Fibroblast of the conjunctiva (primary cell): ENCODE results near the gene AGPAT3.

ENCODE experiments used
- DNase-seq: peaks from one replicate; pipeline ENCODE4 v3.0.0-alpha.2; 2010; ENCODE audit warnings: low read depth

AGPAT3 gene

DNA sequence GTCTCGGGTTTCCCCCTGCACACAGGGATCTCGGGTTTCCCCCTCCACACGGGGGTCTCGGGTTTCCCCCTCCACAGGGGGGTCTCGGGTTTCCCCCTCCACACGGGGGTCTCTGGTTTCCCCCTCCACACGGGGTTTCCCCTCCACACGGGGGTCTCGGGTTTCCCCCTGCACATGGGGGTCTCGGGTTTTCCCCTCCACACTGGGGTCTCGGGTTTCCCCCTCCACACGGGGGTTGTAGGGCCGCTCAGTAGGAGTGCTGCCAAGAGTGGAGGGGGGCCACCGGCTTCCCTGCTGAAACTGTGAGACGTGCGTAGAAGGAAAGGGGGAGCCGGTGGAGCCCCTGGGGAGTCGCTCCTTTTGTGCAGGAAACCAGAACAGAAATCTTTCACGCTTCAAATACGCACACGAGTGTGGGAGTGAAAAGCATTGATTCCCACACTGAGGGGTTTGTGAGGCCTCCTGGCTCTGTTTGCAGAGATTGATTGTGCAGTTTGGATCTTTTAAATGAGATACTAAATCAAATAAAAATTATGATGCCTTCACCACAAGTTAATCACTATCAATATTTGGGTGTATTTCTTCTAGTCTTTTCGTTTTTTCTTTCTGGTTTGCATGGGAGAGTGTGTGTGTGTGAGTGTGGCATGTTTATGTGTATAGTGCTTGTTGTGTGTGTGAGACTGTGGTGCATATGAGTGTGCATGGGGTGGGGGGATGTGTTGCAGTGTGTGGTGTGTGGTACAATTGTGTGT lies 92.8 kb downstream of the AGPAT3 start:
- DNase-seq = no peak

DNA sequence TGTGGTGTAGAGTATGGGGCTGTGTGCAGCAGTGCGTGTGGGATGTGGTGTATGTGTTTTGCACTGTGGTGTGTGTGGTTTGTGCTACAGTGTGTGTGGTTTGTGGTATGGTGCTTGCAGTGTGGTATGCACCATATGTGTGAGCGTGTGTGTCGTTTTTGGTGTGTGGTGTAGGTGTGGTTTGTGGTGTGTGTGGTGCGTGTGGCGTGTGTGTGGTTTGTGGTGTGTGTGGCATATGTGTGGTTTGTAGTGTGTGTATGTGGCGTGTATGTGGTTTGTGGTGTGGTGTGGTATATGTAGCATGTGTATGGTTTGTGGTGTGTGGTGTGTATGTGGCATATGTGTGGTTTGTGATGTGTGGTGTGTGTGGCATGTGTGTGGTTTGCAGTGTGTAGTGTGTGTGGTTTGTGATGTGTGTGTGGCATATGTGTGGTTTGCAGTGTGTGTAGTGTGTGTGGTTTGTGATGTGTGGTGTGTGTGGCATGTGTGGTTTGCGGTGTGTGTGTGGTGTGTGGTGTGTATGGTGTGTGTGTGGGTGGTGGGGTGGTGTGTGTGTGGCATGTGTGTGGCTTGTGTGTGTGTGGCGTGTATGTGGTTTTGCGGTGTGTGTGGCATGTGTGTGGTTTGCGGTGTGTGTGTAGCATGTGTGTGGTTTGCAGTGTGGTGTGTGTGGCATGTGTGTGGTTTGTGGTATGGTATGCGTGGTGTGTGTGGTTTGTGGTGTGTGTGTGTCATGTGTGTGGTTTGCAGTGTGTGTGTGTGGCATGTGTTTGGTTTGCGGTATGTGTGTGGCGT lies 93.5 kb downstream of the AGPAT3 start:
- DNase-seq = no peak

DNA sequence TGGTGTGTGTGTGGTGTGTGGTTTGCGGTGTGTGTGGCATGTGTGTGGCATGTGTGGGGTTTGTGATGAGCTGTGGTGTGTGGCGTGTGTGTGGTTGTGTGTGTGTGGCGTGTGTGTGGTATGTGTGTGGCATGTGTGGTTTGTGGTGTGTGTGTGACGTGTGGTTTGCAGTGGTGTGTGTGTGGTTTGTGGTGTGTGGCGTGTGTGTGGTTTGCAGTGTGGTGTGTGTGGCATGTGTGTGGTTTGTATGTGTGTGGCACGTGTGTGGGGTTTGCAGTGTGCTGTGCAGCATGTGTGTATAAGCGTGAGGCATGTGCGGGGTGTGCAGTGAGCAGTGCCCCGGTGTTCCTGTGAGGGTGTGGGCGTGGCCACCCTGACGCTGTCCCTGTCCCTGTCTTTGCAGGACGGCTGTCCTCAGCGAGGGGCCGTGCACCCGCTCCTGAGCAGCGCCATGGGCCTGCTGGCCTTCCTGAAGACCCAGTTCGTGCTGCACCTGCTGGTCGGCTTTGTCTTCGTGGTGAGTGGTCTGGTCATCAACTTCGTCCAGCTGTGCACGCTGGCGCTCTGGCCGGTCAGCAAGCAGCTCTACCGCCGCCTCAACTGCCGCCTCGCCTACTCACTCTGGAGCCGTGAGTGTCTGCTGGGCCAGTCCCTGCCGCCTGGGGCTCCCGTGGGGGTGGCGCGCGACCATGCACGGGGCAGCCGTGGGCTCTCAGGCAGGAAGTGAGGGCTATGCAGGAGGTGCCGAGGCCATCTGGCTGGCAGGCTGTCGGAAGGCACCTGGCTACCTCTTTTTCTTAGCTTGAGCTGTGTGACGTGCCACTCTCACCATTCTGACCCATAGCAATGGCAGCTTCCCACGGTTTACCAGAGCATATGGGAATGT lies 94.5 kb downstream of the AGPAT3 start:
- no peak for DNase-seq

DNA sequence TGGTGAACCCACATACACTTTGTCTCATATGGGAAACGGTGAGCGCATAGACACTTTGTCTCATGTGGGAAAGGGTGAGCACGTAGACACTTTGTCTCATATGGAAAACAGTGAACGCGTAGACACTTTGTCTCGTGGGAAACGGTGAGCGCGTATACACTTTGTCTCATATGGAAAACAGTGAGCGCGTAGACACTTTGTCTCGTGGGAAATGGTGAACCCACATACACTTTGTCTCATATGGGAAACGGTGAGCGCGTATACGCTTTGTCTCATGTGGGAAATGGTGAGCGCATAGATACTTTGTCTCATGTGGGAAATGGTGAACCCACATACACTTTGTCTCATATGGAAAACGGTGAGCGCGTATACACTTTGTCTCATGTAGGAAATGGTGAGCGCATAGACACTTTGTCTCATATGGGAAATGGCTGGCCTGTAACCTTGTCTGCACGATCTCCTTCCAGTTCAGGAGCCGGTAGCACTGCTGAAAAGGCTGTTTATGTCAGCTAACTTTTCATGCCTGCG lies 96.4 kb downstream of the AGPAT3 start:
- no peak for DNase-seq

DNA sequence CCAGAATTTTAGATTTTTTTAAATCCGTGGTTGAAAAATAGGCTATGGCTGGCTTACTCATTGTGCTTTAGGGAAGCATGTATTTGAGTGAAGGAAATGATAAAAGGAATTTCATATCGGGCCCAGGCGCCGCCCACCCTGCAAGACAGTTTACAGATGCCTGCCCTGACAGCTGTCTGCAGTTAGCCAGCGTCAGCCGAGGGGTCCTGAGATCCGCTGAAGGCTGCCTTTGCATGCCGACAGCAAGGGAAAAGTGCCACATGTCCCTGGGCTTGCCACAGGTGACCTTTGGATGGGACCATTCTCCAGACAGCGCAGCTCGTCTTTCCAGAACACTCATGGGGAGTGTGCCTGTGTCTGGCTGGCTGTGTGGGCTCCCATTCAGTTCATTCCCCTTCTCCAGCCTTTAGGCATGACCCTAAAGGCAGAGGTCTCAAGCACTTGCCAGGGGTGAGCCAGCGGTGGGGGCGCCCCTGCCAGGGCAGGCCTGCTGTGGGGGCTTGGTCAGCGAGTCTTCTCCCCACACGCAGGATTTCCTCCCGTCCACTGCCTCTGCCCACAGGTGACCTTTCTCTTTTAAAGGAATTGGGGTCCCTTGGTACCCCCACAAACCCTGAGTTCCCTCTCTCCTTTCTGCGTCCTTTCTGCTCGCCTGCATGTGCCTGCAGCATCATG lies 101.0 kb downstream of the AGPAT3 start:
- DNase-seq = no peak

DNA sequence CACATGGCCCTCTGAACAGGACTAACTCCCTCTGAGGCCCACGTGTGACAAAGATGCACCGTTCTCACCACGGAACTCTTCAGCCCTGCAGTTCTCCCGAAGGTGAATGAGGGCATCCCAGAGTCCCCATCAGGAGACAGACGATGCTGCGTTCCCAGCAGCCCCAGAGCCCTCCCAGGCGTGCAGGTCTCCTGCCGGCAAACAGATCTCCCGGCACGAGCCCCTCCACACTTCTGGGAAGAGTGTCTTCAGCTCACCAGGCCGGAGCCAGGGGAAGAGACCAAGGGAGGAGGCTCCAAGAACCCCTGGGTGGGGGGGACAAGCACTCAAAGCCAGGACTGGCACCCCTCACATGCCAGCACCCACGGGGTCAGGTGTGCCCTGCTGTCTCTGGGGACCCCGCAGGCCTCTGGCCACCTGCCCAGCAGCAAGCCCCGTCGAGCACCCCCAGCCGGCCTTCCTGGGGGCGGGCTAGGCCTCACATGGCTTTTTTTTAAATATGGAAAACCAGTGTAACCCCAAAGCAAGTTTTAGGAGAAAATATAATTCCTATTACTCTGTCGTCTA lies 102.0 kb downstream of the AGPAT3 start:
- no peak for DNase-seq

DNA sequence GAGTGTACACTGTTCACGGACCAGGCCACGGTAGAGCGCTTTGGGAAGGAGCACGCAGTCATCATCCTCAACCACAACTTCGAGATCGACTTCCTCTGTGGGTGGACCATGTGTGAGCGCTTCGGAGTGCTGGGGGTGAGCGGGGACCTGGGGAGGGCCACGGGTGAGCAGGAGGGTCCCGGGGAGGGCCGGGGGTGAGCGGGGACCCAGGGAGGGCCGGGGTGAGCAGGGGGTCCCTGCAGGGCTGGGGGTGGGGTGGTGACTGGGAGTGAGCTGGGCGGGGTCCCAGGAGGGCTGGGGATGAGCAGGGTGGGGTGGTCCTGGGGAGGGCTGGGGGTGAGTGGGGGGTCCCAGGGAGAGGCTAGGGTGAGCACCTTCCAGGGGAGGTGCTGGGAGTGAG lies 103.0 kb downstream of the AGPAT3 start:
- DNase-seq = no peak

DNA sequence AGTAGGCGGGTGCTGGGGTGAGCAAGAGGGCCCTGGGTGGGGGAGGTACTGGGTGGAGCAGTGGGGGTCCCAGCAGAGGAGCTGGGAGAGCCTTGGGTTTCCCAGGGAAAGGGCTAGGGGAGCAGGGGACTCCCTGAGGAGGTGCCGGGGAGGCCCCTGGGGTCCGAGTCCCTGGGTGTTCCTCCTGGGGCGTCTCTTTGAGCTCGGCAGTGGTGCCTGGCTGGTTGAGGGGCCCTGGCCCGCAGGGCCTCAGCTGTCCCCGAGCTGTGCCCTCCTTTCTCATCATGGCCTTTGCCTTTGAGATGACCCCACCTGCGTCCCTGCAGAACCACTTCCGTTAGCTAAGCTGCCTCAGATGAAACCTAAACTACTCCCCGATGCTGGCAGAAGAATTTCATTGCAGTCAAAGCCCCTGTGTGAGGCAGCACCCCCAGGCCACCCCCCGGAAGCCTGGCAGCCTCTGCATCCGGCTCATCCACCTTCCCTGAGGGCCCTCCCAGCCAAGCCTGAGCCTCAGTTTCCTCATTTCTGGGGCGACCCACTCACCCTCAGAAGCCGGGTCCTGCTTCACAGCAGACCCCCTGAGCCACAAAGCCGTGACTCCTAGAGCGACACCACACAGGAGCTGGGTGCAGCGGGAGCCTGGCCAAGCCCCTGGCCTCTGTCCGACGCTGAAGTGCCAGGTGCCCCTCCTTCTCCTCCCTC lies 103.5 kb downstream of the AGPAT3 start:
- DNase-seq = no peak

DNA sequence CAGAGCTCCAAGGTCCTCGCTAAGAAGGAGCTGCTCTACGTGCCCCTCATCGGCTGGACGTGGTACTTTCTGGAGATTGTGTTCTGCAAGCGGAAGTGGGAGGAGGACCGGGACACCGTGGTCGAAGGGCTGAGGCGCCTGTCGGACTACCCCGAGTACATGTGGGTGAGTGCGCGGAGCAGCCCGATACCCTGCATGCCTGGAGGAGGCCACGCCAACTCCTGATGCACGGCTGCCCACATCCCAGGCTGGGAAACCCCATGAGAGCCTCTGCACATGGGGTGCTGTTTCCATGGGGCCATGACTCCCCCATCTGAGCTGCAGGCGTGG lies 104.1 kb downstream of the AGPAT3 start:
- no peak for DNase-seq

DNA sequence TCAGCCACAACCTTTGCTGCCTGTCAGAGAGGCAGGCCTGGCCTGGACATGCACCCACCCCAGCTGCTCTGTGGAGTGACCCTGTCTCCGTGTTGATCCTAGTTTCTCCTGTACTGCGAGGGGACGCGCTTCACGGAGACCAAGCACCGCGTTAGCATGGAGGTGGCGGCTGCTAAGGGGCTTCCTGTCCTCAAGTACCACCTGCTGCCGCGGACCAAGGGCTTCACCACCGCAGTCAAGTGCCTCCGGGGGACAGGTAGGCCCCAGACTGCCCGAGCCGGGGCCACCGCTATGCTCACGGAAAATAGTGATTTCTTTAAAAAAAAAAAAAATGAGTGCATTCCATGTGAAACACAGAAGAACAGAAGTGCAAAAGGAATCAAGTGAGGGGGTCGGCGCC lies 105.5 kb downstream of the AGPAT3 start:
- no peak for DNase-seq

DNA sequence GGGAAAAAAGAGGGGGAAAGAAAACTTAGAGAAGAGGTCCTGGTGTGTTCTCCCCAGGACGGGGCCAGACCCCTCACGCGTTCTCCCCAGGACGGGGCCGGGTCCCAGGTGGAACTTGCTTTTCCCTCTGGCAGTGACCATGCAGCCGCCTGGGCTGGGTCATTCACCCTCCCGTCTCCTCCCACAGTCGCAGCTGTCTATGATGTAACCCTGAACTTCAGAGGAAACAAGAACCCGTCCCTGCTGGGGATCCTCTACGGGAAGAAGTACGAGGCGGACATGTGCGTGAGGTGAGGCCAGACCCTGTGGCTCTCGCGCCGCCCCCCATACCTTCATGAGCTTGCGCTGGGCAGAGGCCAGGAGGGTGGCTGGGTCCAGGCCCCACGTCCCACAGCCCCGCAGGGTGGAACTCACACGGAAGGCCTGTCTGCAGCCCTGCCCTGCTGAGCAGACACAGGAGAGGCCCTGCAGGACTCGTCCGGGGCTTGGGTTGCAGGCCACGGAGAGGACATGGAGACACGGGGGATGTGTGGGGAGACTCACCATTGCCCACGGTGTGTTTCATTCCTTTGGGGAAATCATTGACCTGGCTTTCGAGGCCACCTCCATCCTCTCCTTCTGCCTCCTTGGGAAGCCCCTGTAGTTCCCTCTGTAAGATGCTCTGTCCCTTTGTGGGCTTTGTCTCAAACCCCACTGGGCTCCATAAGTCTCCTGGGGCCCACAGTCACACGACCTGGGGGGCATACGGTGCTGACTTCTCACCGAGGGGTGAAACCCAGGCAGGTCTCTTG lies 106.4 kb downstream of the AGPAT3 start:
- DNase-seq = no peak

DNA sequence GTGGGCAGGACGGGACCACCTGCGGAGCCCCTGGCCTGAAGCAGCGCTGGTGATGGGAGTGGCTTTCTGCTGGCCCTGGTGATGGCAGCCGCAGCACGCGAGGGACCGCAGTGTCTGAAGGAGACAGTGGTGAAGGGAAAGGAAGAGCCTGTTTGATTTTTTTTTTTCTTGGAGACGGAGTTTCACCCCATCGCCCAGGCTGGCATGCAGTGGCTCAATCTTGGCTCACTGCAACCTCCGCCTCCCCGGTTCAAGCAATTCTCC lies 106.9 kb downstream of the AGPAT3 start:
- DNase-seq = no peak

DNA sequence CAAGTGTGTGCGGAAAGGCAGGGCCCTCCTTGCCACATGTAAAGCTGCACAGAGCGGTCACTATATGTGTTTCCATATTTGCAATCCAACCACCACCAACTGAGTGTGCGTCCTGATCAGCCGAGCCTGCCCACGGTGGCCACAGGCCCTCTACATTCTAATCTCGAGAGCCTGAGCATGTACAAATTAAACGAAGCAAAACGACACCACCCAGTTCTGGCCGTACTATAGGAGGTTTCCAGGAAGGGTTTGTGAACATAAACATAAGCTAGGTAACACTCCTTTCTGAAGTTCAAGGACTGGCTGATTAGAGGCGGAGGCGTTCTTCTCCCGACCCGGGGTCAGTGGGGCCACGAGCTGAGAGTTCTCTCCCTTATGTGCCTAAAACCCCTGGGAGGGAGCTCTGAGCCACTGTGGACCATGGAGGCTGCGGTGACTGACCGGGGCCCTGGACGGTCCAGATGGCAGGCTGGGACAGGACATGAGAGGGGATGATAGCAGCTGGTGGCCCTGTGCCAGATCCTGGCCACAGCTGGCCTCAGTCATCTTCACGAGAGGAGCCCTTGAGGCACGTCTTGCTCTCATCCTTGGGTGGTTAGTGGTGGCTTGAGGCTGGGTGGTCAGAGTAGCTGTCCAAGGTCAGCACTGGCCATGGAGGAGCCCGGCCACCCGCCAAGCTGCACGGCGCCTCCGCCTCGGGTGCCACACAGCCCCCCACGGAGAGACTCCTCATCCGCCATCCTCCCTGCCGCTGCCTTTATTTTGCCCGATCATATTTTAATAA lies 108.0 kb downstream of the AGPAT3 start:
- no peak for DNase-seq

DNA sequence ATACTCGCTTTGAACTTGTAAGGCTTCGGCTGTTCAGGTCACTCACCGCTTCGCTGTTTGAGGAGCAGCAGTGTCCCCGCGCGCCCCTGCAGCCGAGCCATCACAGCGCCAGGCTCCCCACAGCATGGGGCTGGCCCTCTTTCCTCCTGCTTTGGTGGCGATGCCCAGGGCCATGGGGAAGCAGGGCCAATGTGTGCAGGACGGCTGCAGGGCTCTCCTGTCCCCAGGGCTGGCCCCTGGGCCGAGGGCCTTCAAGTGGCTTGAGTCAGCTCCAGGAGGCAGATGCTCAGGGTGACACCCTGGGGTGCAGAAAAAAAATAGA lies 108.6 kb downstream of the AGPAT3 start:
- no peak for DNase-seq

DNA sequence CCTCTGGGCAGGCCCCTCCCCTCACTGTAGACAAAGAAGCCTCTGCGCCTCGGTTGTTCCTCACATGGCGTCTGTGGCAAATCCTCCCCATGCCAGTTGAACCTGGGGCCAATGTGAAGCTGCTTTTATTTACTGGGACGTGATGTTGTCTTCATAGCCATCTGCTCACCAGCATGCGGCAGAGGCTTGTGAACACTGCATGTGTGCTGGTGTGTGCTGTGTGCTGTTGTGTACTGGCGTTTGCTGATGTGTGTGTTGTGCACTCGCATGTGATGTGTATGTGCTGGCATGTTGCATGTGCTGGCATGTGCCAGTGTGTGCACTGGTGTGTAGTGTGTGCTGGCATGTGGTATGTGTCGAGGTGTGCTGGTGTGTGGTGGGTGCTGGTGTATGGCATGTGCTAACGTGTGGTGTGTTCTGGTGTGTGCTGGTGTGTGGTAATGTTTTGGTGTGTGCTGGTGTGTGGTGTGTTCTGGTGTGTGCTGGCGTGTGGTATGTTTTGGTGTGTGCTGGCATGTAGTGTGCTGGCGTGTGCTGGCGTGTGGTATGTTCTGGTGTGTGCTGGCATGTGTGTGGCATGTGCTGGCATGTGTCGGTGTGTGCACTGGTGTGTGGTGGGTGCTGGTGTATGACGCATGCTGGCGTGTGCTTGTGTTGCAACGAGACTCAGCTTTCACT lies 109.9 kb downstream of the AGPAT3 start:
- DNase-seq = no peak

DNA sequence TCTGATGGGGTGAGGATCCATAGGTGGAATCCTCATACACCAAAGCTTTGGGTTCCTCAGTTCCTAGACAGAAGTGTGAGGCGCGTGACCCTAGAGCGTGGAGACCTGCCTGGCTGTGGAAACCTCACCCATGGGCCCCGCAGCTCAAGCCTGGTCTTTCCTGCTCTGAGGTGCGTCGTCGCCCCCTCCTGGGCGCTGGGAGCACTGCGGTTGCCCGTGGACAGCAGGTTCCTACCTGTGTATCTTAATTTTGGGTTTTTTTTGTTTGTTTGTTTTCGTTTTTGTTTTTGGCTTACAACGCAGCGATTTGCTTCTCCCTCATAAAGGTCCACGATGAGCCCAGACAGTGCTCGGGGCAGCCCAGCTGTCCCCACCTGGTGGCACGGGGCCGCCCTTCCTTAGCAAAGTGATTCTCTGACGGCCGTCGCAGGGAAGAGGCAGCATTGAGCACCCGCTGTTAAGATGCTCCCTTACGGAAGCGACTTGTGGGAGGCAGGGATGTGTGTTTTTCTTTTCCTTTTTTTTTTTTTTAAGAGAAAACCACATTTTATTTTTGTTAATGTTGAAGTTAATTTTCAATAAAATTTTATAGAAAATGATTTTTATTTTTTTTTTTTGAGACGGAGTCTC lies 110.6 kb downstream of the AGPAT3 start:
- peak; percentile 21 for DNase-seq

DNA sequence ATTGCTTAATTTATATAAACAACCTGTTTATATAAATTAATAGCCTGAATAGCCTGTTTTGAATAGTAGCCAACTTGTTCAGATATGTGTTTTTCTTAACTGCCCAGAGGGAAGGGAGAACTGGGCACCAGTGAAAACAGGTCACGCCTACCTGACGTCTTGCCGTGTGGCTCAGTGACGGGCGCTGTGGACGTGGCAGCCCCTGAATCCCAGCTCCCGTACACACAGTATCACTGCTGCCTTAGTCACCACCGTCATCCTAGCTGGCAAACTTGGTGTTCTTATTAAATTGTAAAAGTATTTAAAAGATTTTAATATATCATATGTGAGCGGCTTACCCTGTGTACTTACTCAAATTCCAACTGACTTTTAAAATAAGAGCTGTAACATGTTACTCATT lies 111.6 kb downstream of the AGPAT3 start:
- DNase-seq = no peak

DNA sequence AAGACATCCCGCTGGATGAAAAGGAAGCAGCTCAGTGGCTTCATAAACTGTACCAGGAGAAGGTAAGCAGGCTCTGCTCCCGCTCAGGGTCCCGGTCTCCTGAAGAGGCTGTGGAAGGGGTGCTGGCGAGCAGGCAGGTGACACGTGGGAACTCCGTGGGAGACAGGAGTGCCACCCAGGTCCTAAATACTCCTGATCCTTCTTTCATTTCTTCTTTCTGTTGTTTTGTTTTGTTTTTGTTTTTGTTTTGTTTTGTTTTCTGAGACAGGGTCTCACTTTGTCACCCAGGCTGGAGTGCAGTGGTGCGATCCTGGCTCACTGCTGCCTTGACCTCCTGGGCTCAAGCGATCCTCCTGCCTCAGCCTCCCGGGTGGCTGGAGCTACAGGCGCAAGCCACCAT lies 113.0 kb downstream of the AGPAT3 start:
- DNase-seq = no peak

DNA sequence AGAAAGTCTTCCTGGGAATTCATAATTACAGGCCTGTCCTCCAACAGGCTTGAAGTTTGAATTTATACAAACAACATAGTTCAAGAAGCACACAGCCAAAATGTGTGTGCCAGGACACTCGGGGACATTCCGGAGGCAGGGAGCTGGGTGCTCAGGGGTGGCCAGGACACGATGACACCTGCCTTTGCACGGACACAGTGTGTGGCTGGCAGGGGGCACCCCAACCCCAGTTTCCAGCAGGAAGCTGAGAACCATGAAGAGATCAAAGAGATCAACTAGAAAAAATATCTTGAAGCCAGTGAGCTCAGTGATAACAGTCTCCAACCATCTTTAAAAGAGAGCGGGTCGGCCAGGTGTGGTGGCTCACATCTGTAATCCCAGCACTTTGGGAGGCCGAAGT lies 114.6 kb downstream of the AGPAT3 start:
- DNase-seq = no peak
